HEK293 (cell line): ENCODE measurements around the gene TCEA2.

ENCODE experiments used
- ZBTB49 ChIP-seq: fragments of 450-650 bp; formaldehyde crosslinking; IDR thresholded peaks from 2 replicates; pipeline ENCODE4 v1.5.1; 2016; ENCODE audit warnings: missing biosample characterization, missing genetic modification characterization, low read depth
- ZNF239 ChIP-seq: fragments of 450-650 bp; formaldehyde crosslinking; IDR thresholded peaks from 2 replicates; pipeline ENCODE4 v1.5.1; 2016; ENCODE audit warnings: missing biosample characterization, missing genetic modification characterization
- TF ChIP-seq, protein P1 (sequence below): fragments of 450-650 bp; formaldehyde crosslinking; IDR thresholded peaks from 2 replicates; pipeline ENCODE4 v1.5.1; 2016; ENCODE audit warnings: missing biosample characterization, missing genetic modification characterization

DNA sequence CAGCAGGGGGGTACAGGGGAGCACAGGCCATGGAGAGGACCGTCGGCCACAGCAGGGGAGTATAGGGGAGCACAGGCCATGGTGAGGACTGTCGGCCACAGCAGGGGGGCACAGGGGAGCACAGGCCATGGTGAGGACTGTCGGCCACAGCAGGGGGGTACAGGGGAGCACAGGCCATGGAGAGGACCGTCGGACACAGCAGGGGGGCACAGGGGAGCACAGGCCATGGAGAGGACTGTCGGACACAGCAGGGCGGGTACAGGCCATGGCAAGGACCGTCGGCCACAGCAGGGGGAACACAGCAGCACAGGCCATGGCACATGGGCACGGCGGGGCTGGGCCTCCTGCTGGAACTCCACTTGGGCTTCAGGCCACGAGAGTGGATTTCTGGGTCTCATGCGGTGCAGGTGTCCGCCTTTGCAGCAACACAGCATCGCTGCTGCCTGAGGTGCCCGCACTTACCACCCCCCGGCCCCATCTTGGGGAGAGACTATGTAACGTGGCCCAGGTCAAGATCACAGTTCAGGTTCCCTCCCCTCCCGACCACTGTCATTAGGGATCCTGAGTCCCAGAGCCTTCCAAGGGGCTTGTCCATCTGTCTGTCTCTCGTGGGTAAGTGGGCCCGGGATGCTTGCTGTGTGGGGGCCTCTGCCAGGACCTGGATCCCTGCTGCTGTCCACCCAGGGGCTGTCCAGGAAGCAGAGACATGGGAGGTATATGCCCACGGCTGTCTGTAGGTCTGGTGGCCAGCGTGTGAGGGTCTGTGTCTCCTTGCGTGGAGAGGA, 41.9 kb downstream of the TCEA2 start:
- TF ChIP-seq ZNF239 (tag by site-specific recombination), result no peak
- TF ChIP-seq, protein P1, sequence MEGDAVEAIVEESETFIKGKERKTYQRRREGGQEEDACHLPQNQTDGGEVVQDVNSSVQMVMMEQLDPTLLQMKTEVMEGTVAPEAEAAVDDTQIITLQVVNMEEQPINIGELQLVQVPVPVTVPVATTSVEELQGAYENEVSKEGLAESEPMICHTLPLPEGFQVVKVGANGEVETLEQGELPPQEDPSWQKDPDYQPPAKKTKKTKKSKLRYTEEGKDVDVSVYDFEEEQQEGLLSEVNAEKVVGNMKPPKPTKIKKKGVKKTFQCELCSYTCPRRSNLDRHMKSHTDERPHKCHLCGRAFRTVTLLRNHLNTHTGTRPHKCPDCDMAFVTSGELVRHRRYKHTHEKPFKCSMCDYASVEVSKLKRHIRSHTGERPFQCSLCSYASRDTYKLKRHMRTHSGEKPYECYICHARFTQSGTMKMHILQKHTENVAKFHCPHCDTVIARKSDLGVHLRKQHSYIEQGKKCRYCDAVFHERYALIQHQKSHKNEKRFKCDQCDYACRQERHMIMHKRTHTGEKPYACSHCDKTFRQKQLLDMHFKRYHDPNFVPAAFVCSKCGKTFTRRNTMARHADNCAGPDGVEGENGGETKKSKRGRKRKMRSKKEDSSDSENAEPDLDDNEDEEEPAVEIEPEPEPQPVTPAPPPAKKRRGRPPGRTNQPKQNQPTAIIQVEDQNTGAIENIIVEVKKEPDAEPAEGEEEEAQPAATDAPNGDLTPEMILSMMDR (tag by site-specific recombination), result no peak
- TF ChIP-seq ZBTB49 (tag by site-specific recombination), result no peak
